Immature natural killer cell (primary cell): ENCODE measurements around the gene HNRNPL. TPM values are rescaled to one million over a fixed set of nuclear protein-coding genes. Genes with fewer than 3 reads are reported as not detected.
A peak's percentile ranks its signal among the peaks of the same experiment; 100 is the strongest.
"Not testable (repeated sequence)": the region's sequence is repeated elsewhere in the genome, so short reads cannot be mapped to it uniquely, and the experiment has no call there.

Source experiments
- DNase-seq, 3 donors: peaks; one replicate each; pipeline ENCODE4 v3.0.0; 2022; ENCODE audit warnings: mixed read lengths in 1 of 3
- H3K27ac Mint-ChIP-seq, 6 donors: one replicate each; pipeline ENCODE4 v1.8.0; 2020; ENCODE audit warnings: mixed read lengths in 6 of 6, mild to moderate bottlenecking in 5 of 6, inconsistent platforms in 4 of 6, moderate library complexity in 3 of 6
- H3K27me3 Mint-ChIP-seq, 3 donors: one replicate each; pipeline ENCODE4 v1.8.0; 2020 to 2021; ENCODE audit warnings: low read depth in 3 of 3, mild to moderate bottlenecking in 3 of 3, mixed read lengths in 3 of 3, moderate library complexity in 3 of 3, inconsistent platforms in 1 of 3
- H3K36me3 Mint-ChIP-seq, 3 donors: one replicate each; pipeline ENCODE4 v1.8.0; 2020; ENCODE audit warnings: mixed read lengths in 3 of 3, inconsistent platforms in 2 of 3, mild to moderate bottlenecking in 2 of 3
- H3K4me1 Mint-ChIP-seq, 2 donors: one replicate each; pipeline ENCODE4 v1.8.0; 2020; ENCODE audit warnings: inconsistent platforms in 2 of 2, mild to moderate bottlenecking in 2 of 2, mixed read lengths in 2 of 2, moderate library complexity in 1 of 2
- H3K4me3 Mint-ChIP-seq, 5 donors: one replicate each; pipeline ENCODE4 v1.8.0; 2020; ENCODE audit warnings: mild to moderate bottlenecking in 5 of 5, mixed read lengths in 5 of 5, inconsistent platforms in 3 of 5, moderate library complexity in 3 of 5
- H3K9me3 Mint-ChIP-seq, 6 donors: one replicate each; pipeline ENCODE4 v1.8.0; 2020; ENCODE audit warnings: mild to moderate bottlenecking in 6 of 6, mixed read lengths in 6 of 6, inconsistent platforms in 4 of 6, moderate library complexity in 3 of 6
- polyA plus RNA-seq, 3 donors: library from polyadenylated mRNA; unstranded; fragments of 300-500 nt; fragmentation: Illumina TruSeq; gene quantifications; one replicate each; pipeline ENCODE4 v1.2.3, GENCODE V29; 2021

HNRNPL gene
- polyA plus RNA-seq, 3 donors from 2014 or later, result 16.8 to 89.6 (median 69.0) TPM

GRCh38 chr19:38809592-38810252, 40.1 kb downstream of the HNRNPL start:
- Mint-ChIP-seq H3K36me3 (peaks cover 3 to 16% (median 4%) of the 10 kb centered on the region in 3 donors), H3K27me3 (peaks cover 0 to 3% (median 0%) of the 10 kb centered on the region in 3 donors), H3K4me3 (no peak overlapping the region), H3K4me1 (peaks cover 2 to 5% of the 10 kb centered on the region in 2 donors), H3K27ac (no peak overlapping the region), H3K9me3 (no peaks in the 10 kb centered on the region)
- DNase-seq, result no peak

- H3K27ac Mint-ChIP-seq, result no peak overlapping the region
- H3K9me3 Mint-ChIP-seq, result no peaks in the 10 kb centered on the region
- peaks cover 2 to 5% of the 10 kb centered on the region in 2 donors for H3K4me1 Mint-ChIP-seq
- peaks cover 0 to 3% (median 0%) of the 10 kb centered on the region in 3 donors for H3K27me3 Mint-ChIP-seq
- no peak for DNase-seq
- H3K4me3 Mint-ChIP-seq, result no peak overlapping the region
- peaks cover 4 to 16% (median 5%) of the 10 kb centered on the region in 3 donors for H3K36me3 Mint-ChIP-seq
These were observed 41.0 kb downstream of the HNRNPL start for GRCh38 chr19:38808741-38809140.

GRCh38 chr19:38807374-38808098, 42.2 kb downstream of the HNRNPL start:
- DNase-seq, H3K4me3 Mint-ChIP-seq, H3K9me3 Mint-ChIP-seq, H3K4me1 Mint-ChIP-seq, H3K27me3 Mint-ChIP-seq: not testable (repeated sequence)
- Mint-ChIP-seq H3K27ac (peak overlapping the region in 1 of 6 donors; percentile 67), H3K36me3 (peaks cover 4 to 16% (median 5%) of the 10 kb centered on the region in 3 donors)

- Mint-ChIP-seq H3K27ac (no peak overlapping the region), H3K27me3 (peaks cover 0 to 3% (median 0%) of the 10 kb centered on the region in 3 donors), H3K9me3 (no peaks in the 10 kb centered on the region), H3K36me3 (peaks cover 4 to 16% (median 5%) of the 10 kb centered on the region in 3 donors), H3K4me1 (peaks cover 2 to 5% of the 10 kb centered on the region in 2 donors), H3K4me3 (no peak overlapping the region)
- DNase-seq, result no peak
These were observed 43.4 kb downstream of the HNRNPL start for GRCh38 chr19:38806371-38806770.

GRCh38 chr19:38805180-38805579, 44.6 kb downstream of the HNRNPL start:
- DNase-seq, result no peak
- peaks cover 0 to 3% (median 0%) of the 10 kb centered on the region in 3 donors for H3K27me3 Mint-ChIP-seq
- peaks cover 4 to 16% (median 5%) of the 10 kb centered on the region in 3 donors for H3K36me3 Mint-ChIP-seq
- H3K4me3 Mint-ChIP-seq, result no peak overlapping the region
- peak overlapping the region in 2 of 6 donors; percentile 51 to 80 for H3K27ac Mint-ChIP-seq
- H3K4me1 Mint-ChIP-seq, result peaks cover 2 to 5% of the 10 kb centered on the region in 2 donors
- no peaks in the 10 kb centered on the region for H3K9me3 Mint-ChIP-seq

- H3K36me3 Mint-ChIP-seq, result peaks cover 4 to 15% (median 10%) of the 10 kb centered on the region in 3 donors
- peak overlapping the region in 1 of 6 donors; percentile 64 for H3K27ac Mint-ChIP-seq
- no peaks in the 10 kb centered on the region for H3K9me3 Mint-ChIP-seq
- H3K27me3 Mint-ChIP-seq, result peaks cover 0 to 3% (median 0%) of the 10 kb centered on the region in 3 donors
- no peak overlapping the region for H3K4me3 Mint-ChIP-seq
- peaks cover 2 to 5% of the 10 kb centered on the region in 2 donors for H3K4me1 Mint-ChIP-seq
- no peak for DNase-seq
These were observed 46.2 kb downstream of the HNRNPL start for GRCh38 chr19:38803543-38803942.

GRCh38 chr19:38801359-38802095, 48.3 kb downstream of the HNRNPL start:
- H3K4me1 Mint-ChIP-seq, result peaks cover 2 to 5% of the 10 kb centered on the region in 2 donors
- no peaks in the 10 kb centered on the region for H3K9me3 Mint-ChIP-seq

GRCh38 chr19:38800577-38801347, 49.0 kb downstream of the HNRNPL start:
- H3K36me3 Mint-ChIP-seq, result peaks cover 4 to 10% (median 10%) of the 10 kb centered on the region in 3 donors
- peaks cover 2 to 5% of the 10 kb centered on the region in 2 donors for H3K4me1 Mint-ChIP-seq
- no peaks in the 10 kb centered on the region for H3K27me3 Mint-ChIP-seq
- H3K4me3 Mint-ChIP-seq, result no peak overlapping the region
- no peak for DNase-seq
- no peaks in the 10 kb centered on the region for H3K9me3 Mint-ChIP-seq
- no peak overlapping the region for H3K27ac Mint-ChIP-seq

More at GRCh38 chr19:38801359-38802095, 48.3 kb downstream of the HNRNPL start:
- Mint-ChIP-seq H3K36me3 (peaks cover 4 to 10% (median 10%) of the 10 kb centered on the region in 3 donors), H3K4me3 (no peak overlapping the region), H3K27me3 (no peaks in the 10 kb centered on the region), H3K27ac (no peak overlapping the region)
- DNase-seq, result no peak

- Mint-ChIP-seq H3K4me3 (no peak overlapping the region), H3K4me1 (peaks cover 0 to under 1% of the 10 kb centered on the region in 2 donors), H3K9me3 (no peaks in the 10 kb centered on the region), H3K27me3 (no peaks in the 10 kb centered on the region), H3K27ac (no peak overlapping the region), H3K36me3 (peaks cover 0 to 7% (median 4%) of the 10 kb centered on the region in 3 donors)
- DNase-seq, result no peak
These were observed 50.7 kb downstream of the HNRNPL start for GRCh38 chr19:38799104-38799503.

GRCh38 chr19:38797781-38798180, 52.0 kb downstream of the HNRNPL start:
- H3K9me3 Mint-ChIP-seq, H3K27ac Mint-ChIP-seq, H3K36me3 Mint-ChIP-seq, H3K4me3 Mint-ChIP-seq, H3K27me3 Mint-ChIP-seq, DNase-seq: not testable (repeated sequence)
- peaks cover 4 to 14% of the 10 kb centered on the region in 2 donors for H3K4me1 Mint-ChIP-seq

- Mint-ChIP-seq H3K9me3 (no peaks in the 10 kb centered on the region), H3K27me3 (no peaks in the 10 kb centered on the region), H3K4me1 (peaks cover 6 to 16% of the 10 kb centered on the region in 2 donors), H3K27ac (no peak overlapping the region), H3K4me3 (no peak overlapping the region), H3K36me3 (peaks cover 0 to 5% (median 4%) of the 10 kb centered on the region in 3 donors)
- DNase-seq, result no peak
These were observed 53.6 kb downstream of the HNRNPL start for GRCh38 chr19:38796154-38796553.

- H3K36me3 Mint-ChIP-seq, result peaks cover 0 to 5% (median 4%) of the 10 kb centered on the region in 3 donors
- no peaks in the 10 kb centered on the region for H3K9me3 Mint-ChIP-seq
- H3K27ac Mint-ChIP-seq, result no peak overlapping the region
- H3K4me1 Mint-ChIP-seq, result peaks cover 6 to 16% of the 10 kb centered on the region in 2 donors
- no peak overlapping the region for H3K4me3 Mint-ChIP-seq
- no peak for DNase-seq
- H3K27me3 Mint-ChIP-seq, result no peaks in the 10 kb centered on the region
These were observed 54.2 kb downstream of the HNRNPL start for GRCh38 chr19:38795549-38795948.

- H3K27me3 Mint-ChIP-seq, result no peaks in the 10 kb centered on the region
- H3K9me3 Mint-ChIP-seq, result no peaks in the 10 kb centered on the region
- no peak for DNase-seq
- no peaks in the 10 kb centered on the region for H3K36me3 Mint-ChIP-seq
- peak overlapping the region in 3 of 5 donors; percentile 47 to 82 (median 65) for H3K4me3 Mint-ChIP-seq
- peak overlapping the region in 1 of 6 donors; percentile 83 for H3K27ac Mint-ChIP-seq
- H3K4me1 Mint-ChIP-seq, result peaks cover 6 to 16% of the 10 kb centered on the region in 2 donors
These were observed 56.1 kb downstream of the HNRNPL start for GRCh38 chr19:38793671-38794070.
